ENCODE measurements around the gene CYSTM1.

The CYSTM1 gene

DNA sequence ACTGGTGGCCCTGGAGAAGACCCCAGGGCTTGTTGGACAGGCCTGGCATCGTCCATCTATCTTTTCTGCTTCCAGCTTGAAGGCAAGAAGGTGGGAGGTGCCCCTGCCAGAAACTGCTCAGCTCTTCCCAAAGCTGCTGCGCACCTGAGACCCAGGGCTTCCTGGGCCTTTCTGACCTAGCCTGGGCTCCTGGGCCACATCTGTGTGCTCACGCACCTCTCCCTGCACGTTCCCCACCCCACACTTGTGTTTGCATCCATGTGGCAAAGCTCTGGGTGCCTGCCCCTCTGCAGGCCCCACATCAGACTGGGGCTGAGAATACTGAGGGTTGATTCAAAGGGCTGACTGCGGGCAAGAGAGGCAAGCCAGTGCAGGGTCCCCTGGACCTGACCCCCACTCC lies 64.5 kb downstream of the CYSTM1 start:
- DNase-seq = no peak

DNA sequence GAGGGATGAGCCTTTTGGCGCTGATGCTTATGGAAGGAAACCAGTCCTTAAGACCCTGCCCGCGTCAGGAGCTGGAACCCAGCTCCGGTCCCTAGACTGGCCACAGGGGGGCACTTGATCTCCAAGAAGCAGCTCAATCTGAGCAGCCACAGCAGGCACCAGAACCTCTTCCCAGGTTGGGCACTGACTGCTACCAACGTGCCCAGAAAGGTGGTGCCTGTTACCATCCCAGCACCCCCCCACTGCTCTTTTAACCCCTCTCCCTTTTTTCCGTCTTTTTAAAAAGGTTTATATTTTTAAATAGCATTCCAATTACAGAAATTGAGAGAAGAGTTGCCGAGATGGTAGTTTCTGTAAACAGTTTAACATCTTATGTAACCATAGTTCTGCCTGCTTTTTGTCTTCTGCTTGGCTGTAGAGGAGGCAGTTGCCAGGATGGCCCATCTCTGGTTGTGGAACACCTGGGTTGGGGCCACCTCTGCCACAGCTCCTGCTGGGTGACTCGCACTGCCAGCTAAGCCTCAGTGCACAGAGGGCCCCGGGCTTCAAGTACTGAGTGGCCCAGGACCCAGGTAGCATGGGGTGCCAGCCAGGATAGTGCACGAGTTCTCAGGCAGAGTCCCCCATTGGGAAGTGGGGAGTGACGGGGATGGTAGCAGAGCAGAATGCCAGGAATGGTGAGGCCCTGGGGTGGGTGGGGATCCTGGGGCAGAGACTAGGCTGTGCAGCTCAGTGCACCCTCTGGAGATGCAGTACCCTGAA lies 65.1 kb downstream of the CYSTM1 start:
- DNase-seq = peak; percentile 15 to 26

DNA sequence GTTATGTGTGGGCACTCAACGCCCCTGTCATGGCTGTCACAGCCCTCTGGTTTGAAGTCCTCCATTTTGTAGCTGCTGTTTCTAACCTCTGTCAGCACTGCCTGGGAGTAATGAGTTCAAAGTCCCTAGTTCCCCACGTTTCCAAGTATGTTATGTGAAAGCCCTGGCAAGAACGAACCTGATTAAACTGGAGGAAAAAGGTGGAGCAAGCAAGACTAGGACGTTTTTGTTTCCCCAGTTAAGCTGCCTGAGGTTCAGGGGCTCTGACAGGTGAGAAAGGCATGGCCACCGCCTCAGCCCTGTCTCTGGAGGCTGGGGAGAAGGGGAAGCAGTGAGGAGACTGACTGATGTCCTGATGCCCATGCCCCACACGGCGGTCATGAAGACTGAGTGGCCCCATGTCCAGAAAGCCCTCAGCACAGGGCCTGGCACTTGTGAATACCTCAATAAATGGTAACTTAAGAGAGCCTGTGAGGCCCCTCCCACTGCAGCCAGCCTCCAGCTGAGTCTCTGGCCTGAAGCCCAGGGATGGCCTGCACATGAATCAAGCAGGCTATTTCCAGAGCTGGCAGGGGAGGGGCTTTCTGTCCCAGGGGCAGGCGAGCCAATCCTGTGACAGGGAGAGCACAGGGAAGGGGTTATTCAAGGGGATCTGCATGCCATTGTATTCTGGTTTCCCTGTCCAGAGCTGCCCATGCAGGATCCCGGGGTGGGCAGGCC lies 66.2 kb downstream of the CYSTM1 start:
- no peak for DNase-seq

DNA sequence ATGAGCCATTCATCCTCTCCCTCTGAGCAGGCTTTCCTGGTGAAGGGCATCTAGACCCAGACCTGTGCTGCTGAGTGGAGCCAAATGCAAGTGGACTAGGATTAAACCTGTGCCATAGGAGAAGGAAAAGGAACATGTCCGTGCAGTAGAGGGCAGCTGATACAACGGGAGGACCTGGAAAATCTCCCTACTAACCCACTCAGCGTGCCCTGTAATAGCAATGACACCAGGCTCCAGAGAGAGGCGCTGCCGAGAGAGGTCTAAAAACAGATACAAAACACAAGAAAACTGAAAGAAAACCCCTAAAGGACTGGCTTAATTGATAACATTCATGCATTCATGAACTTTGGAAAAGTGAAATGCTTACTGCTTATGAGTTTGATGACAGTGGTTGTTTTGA lies 67.1 kb downstream of the CYSTM1 start:
- no peak for DNase-seq

DNA sequence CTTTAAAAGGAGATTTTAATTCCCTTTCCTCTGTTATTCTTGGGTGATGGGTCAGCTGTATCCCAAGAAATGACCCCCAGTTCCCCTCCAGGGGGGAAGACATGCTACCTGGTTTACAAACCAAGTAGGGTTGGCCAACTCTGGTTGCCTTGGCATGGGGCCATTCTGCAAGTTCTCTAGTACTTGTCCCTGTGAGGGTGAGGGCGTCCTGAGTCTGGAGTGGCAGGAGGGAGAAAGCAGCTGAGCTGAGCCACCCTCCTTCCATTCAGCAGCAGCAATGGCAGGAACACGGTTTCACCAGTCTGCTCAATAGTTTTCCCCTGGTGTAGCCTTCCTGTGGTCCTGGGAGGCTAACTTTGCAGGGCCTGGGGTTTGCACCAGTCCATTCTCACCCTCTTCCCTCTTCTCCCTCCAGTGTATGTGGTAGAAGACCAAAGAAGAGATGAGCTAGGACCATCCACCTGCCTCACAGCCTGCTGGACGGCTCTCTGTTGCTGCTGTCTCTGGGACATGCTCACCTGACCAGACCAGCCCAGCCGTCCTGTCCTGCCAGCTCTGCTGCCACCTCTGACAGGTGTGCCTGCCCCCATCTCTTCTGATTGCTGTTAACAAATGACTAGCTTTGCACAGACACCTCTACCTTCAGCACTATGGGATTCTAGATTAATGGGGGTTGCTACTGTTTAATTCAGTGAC lies 68.0 kb downstream of the CYSTM1 start:
- DNase-seq = no peak

DNA sequence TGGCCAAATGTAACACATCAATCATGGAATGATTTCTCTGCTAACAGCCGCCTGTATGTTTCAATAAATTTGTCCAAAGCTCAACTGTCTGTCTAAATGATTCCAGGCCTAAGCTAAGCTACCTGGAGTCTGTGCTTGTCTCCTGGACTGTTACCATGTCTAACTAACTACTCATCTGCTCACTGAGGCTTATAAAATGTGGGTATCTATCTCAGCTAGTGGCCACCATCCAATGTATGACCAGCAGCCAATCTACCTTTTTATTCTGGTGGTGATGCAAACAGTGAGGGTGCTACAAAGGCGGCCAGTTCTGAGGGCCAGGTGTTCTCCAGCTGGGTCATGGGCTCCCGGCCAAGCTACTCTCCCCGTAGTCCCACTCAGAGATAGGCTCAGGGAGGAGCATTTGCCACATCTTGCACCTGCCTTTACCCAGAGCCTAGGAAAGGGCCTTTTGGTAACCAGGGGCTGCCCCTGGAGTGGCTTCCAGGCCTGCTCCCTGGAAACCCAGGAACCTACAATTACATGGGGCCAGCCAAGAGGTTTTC lies 68.8 kb downstream of the CYSTM1 start:
- no peak for DNase-seq

DNA sequence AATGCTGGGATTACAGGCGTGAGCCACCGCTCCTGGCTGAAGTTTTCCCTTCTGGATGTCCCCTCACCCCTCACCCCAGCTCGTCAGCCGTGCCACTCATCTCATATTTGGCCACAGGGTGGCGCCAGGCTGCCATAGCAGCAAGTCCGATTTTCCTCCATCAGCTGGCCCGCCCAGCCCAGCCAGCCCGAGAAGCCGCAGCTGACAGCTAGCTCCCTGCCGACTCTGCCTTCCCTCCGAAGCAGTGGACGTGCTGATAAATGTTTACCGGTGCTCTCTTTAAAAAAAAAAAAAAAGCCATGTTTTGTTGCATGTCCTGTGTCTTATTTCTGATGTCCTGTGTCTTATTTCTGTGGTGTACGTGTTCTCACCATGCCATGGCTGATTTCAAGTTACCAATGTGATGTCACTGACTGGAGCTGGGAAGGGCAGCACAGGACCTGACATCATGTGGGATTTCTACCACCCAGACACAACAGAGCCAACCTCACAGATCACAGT lies 69.6 kb downstream of the CYSTM1 start:
- peak; percentile 52 to 58 for DNase-seq

DNA sequence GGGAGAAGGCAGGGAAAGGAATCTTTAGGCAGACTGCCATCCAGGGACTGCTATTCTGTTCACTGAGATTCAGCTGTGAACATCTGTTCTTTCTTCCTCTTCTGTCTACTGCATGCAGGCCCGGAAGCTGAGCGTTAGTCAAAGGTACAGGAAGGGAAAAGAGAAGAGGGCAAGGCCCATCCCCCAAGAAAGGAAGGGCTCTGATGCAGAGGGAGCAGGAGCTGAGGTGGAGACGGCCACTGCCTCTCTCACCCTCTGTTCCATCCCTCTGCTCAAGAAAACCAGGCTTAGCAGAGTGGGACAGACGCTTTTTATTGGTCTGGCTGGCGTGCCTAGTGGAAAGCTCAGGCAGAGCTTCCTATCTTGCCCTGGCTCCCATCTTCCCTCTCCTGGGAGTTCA lies 70.4 kb downstream of the CYSTM1 start:
- DNase-seq = peak in 1 of 2 donors; percentile 42

DNA sequence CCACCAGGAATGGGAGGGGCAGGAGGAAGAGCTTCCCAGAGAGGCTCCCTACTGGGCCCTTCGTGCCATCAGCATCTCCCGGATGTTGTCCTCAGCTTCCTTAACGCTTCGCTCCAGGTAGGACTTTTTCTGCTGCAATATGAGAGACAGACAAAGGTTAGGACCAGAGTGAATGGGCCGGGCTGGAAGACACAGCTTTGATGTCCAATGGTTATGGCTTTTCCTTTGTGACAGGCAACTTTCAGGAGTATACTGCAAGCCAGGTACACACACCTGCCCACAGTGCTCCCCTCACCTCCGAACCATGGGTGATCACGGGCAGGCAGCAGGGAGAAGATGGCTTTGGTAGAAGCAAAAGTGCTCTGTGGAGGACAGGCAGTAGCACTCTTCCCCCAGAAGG lies 70.9 kb downstream of the CYSTM1 start:
- no peak for DNase-seq

DNA sequence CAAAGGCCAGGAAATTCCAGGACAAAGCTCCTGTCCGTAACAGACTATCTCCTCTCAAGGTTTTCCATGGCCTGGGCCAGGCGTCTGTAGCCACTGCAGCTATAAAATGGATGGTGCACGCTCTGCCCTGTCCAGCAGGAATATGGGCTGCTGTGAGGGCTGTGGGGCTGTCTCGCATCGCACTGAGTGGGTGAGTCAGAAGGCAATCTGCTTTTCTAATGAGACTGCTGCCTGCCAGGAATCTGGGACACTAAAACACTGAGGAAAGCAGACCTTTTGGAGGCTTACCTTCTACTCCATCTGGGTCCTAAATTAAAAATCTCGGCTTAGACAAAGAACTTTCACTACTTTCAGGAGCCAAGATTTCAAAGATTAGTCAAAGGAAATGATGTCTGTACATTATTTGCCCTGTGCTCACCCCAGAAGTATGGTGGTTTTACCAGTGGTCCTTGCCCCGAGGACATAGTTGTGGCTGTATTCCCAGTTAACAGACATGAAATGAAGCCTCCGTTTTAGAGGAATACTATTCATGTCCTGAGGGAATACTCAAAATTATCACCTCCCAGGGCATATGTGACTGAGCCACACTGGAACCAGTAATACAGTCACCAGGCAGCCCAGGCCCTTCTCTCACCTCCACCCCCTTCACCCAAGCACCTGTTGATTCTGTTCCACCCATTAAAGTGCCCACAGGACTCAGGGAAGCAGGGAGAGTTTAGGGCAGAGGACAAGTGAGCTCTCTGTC lies 71.6 kb downstream of the CYSTM1 start:
- DNase-seq = no peak

DNA sequence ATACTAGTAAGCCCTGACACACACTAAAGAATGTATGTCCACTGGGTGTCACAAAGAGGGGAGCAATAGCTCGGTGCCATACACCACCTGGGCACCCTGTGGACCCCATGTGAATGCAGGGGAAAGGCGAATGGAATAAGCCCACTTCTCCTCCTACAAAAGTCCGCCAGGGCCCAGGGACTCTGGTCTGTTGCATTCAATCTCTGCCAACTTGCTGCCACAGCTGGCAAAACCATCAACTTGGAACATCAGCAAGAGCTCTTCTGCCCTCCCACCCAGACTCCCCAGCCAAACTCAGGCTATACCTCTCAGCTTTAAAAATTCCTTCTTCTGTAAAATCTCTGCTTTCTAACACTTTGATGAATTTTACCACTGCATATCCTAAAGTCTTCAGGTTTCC lies 73.4 kb downstream of the CYSTM1 start:
- no peak for DNase-seq

DNA sequence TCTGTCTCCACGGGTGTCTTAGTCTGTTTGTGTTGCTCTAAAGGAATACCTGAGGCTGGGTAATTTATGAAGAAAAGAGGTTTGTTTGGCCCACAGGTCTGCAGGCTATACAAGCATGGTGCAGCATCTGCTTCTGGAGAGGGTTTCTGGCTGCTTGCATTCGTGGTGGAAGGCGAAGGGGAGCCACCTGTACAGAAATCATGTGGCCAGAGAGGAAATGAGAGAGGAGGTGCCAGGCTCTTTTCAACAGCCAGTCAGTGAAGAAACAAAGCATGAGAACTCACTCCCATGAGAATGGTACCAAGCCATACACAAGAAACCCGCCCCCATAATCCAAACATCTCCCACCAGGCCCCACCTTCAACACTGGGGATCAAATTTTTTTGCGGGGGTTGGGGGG lies 74.5 kb downstream of the CYSTM1 start:
- DNase-seq = no peak

DNA sequence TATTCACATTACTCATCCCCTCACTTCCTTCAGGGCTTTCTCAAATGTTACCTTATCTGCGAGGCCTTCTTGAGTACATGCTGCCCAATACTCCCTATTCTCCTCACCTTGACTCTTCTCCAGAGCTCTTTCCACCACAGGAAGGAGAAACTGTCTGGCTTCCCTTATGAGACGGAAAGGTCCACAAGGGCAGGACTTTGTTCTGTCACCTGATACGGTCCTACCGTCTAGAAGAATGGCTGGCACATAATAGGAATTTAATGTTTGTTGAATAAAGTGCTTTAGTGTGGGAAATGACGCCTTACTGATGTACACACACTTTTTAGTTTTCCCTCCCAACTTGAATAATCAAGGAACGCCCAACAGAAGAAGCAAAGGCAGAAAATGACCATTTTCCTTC lies 75.4 kb downstream of the CYSTM1 start:
- DNase-seq = no peak

DNA sequence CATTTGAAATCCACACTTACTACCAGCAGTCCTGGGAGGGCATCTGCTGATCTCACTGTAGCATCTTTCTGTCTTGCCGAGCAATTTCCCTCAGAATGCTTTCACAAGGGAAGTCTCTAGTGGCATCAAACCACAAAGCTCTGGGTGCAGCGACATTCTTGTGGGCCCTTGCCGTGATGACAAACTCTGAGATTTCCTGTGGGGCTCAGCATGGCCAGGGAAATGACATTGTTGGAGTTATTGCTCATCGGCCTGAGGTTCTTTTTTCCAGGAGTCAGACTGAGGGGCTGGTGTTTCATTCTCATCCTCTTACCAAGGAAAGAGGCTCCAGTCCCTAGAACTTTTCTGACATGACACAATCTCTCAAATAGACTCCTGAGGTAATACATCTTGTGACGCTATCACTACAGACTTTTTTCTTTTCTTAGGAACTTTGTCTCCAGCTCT lies 76.6 kb downstream of the CYSTM1 start:
- peak; percentile 20 to 90 for DNase-seq

DNA sequence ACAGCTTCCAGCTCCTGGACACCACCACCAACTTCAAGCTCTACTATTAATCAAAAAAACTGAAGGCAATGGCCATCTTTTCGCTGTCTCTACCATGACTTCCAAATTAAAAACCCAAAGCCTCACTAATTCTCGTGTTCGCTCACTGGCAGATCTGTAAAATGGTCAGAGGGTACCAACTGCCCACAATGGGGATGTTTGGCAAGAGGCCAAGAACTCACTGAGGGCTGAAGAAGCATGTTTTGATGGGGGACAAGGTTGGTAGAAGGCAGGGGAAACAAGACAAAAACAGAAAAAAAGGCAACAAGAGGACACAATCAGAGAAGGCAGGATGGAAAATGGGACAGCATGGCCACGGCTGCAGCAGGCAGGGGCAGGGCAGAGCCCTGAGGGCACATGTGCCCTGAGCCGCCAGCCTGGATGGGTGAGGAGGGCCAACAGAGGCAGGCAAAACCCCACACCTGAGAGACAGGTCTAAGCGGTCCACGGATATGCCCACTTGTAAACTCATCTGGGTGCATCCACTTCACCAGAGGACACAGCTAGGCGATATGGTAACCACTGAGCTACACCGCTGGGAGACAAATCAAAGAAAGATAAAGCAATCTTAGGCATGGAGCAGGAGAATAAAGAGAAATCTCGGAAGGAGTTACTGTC lies 77.6 kb downstream of the CYSTM1 start:
- no peak for DNase-seq

DNA sequence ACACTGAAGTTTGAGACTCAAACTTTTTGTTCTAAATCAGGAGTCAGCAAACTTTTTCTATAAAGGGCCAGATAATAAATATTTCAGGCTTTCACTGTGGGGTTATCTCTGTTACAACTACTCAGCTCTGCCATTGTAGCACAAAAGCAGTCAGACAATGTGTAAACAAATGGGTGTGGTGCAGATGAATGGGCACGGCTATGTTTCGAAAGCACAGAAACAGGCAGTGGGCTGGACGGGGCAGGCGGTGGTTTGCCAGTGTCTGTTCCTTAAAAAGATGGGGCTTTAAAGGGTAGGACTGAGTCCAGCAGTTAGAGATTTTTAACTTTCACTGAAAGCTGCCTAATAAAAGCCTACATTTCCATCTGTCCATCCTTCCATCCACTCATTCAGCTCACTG lies 79.0 kb downstream of the CYSTM1 start:
- DNase-seq = peak in 1 of 2 donors; percentile 19

DNA sequence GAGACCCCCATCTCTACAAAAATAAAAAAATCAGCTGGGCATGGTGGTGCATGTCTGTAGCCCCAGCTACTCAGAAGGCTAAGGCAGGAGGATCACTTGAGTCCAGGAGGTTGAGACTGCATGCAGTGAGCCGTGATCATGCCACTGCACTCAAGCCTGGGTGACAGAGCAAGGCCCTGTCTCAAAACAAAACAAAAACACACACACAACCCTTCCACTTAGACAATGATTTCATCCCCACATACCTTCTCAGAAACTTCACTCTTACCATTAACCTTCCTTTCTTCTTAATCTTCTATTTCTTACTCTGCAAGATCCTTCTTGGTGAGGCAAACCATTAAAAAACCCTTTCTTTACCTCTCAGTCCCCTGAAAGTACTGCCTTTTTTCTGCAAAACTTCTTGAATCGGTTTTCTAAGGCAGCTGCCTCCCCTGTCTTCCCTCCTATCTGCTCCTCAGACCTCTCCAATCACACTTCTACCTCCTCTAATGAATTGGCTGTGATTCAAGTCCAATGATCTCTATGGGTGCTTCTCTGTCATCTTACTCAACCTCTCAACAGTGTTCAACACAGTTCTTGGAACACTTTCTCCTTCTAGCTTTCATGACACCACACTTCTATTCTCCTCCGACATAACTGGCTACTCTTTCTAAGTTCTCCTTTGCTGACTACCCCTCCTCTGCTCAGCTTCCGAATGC lies 80.6 kb downstream of the CYSTM1 start:
- no peak for DNase-seq

DNA sequence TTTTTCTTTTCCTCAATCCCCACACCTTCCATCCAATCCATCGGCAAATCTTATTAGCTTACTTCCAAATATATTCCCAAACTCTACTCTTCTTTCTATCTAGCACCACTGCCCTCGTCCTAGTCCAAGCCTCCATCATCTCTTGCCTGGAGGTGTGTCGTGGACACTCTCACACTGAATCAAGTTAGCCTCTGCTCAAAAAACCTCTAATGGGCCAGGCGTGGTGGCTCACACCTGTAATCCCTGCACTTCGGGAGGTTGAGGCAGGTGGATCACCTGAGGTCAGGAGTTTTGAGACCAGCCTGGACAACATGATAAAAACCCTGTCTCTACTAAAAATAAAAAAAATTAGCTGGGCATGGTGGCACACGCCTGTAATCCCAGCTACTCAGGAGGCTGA lies 81.7 kb downstream of the CYSTM1 start:
- DNase-seq = no peak

DNA sequence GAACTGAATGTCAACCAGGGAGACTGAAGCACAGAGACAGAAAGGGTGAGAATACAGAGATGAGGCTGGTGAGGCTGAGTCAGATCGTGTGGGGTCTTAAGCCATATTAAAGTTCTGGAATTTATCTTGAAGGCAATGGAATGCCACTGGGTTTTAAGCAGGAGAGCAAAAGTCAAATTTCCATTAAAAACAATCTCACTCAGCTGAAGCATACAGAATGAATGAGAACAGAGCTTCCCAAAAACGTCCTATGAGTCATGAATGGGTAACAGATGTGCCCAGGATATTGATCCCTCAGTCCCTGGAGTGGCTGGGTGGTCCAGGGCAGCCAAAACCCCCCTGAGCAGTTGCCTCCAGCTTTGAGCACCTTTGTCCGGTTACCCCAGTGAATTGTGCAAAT lies 83.0 kb downstream of the CYSTM1 start:
- no peak for DNase-seq

DNA sequence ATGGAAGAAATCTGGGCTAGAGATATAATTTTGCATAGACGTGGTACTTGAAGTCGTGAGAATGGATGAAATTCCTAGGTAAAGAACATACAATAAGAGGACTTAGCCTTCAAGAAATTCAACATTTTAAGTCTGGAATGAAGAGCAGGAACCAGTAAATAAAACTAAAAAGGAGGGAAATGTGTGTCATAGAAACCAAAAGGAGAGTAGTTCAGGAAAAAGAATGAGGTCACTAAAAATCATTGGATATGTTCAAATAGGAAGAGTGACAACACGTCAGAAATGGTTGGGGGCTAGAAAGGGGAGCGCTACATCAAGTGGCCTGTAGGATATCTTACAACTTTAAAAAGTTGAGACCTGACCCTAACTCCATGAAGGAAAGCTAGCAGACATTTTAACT lies 83.9 kb downstream of the CYSTM1 start:
- no peak for DNase-seq

DNA sequence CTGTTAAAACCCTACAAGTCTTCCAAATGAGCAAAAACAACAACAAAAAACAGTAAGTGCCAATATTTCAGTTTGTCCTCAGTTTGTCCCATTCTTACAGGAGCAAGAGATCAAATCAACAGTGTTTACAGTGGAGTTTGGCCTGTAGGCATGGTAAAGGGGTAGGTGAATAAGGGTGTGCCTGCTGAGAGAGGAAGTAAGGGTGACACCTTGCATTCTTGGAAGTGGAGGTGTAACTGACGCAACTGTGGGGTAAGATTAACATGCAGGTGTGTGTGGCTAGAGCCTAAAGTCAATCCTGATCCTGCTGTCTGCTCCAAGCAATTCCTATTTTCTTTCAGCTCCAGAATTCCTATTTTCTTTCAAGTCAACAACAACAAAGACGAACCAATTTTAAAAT lies 84.5 kb downstream of the CYSTM1 start:
- no peak for DNase-seq

Data from bone marrow (tissue), 2 donors.